Osteoblast (primary cell): ENCODE data around the gene OSBPL2. TPM values are rescaled to one million over a fixed set of nuclear protein-coding genes. Genes with fewer than 3 reads are reported as not detected.

ENCODE experiments used
- DNase-seq: peaks from one replicate; pipeline ENCODE4 v3.0.0; 2011; ENCODE audit warnings: low spot score, mixed read lengths; ENCODE audit not compliant: insufficient read length; ENCODE audit errors: missing footprints
- H2AFZ ChIP-seq: 2 replicates; pipeline ENCODE4 v1.6.0; 2011; ENCODE audit warnings: mild to moderate bottlenecking, low read length
- H3K27ac ChIP-seq: 2 replicates; pipeline ENCODE4 v1.5.1; 2011; ENCODE audit warnings: mild to moderate bottlenecking, low read depth, low read length, moderate library complexity
- H3K27me3 ChIP-seq: 2 replicates; pipeline ENCODE4 v1.6.0; 2012; ENCODE audit warnings: mild to moderate bottlenecking, control low read depth, inconsistent platforms, low read length, moderate library complexity; ENCODE audit not compliant: insufficient read depth
- H3K36me3 ChIP-seq: 2 replicates; pipeline ENCODE4 v1.5.1; 2011; ENCODE audit warnings: mild to moderate bottlenecking, low read length, control low read depth, moderate library complexity; ENCODE audit not compliant: insufficient read depth
- H3K4me1 ChIP-seq: 2 replicates; pipeline ENCODE4 v1.5.1; 2011; ENCODE audit warnings: mild to moderate bottlenecking, low read length, control low read depth, moderate library complexity; ENCODE audit not compliant: insufficient read depth
- H3K4me2 ChIP-seq: 2 replicates; pipeline ENCODE4 v1.6.0; 2011; ENCODE audit warnings: mild to moderate bottlenecking, low read length; ENCODE audit not compliant: insufficient read depth
- H3K4me3 ChIP-seq: fragments of 200-600 bp; sonication (generic); 3 replicates; pipeline ENCODE4 v1.5.1; 2012; ENCODE audit warnings: mild to moderate bottlenecking, low read length, inconsistent platforms; ENCODE audit not compliant: insufficient read depth
- H3K79me2 ChIP-seq: 2 replicates; pipeline ENCODE4 v1.6.0; 2012; ENCODE audit warnings: mild to moderate bottlenecking, low read length, control low read depth, inconsistent platforms; ENCODE audit not compliant: insufficient read depth
- H3K9me3 ChIP-seq: 2 replicates; pipeline ENCODE4 v1.5.1; 2011; ENCODE audit warnings: low read depth, low read length, control low read depth
- H4K20me1 ChIP-seq: 2 replicates; pipeline ENCODE4 v1.6.0; 2012; ENCODE audit warnings: mild to moderate bottlenecking, low read length, control low read depth; ENCODE audit not compliant: insufficient read depth
- total RNA-seq: library from RNA; depleted of rRNA; stranded (reverse); fragments of >200 nt; gene quantifications from 2 replicates; pipeline ENCODE4 v1.2.3, GENCODE V29; 2012
- TF ChIP-seq, protein P1 (sequence below): IDR thresholded peaks from 2 replicates; pipeline ENCODE4 v1.5.1; 2011; ENCODE audit warnings: mild to moderate bottlenecking, low read depth, low read length, moderate library complexity; ENCODE audit errors: extremely low read depth

Gene OSBPL2
- total RNA-seq, 1 donor: 35.8 TPM

DNA sequence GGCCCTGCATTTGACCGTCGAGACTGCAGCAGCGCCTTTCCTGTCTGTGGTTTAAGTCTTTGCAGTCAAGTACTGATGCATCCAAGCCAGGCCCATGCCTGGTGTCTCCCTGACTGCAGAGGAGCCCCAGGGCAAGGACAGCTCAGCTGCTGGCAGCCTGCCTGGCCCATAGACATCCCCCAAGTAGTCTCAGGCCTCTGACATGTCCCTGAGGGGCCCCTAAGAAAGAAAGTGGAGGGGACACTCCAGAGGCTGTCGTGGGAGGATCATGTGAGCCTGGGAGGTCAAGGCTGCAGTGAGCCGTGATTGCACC lies 36.3 kb upstream of the OSBPL2 start:
- H3K4me3 ChIP-seq: no peak overlapping the region
- H3K9me3 ChIP-seq: no peaks in the 10 kb centered on the region
- DNase-seq: peak; percentile 94
- H3K36me3 ChIP-seq: peaks cover 36% of the 10 kb centered on the region
- H3K4me2 ChIP-seq: no peak overlapping the region
- TF ChIP-seq, protein P1, sequence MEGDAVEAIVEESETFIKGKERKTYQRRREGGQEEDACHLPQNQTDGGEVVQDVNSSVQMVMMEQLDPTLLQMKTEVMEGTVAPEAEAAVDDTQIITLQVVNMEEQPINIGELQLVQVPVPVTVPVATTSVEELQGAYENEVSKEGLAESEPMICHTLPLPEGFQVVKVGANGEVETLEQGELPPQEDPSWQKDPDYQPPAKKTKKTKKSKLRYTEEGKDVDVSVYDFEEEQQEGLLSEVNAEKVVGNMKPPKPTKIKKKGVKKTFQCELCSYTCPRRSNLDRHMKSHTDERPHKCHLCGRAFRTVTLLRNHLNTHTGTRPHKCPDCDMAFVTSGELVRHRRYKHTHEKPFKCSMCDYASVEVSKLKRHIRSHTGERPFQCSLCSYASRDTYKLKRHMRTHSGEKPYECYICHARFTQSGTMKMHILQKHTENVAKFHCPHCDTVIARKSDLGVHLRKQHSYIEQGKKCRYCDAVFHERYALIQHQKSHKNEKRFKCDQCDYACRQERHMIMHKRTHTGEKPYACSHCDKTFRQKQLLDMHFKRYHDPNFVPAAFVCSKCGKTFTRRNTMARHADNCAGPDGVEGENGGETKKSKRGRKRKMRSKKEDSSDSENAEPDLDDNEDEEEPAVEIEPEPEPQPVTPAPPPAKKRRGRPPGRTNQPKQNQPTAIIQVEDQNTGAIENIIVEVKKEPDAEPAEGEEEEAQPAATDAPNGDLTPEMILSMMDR: no peak
- no peaks in the 10 kb centered on the region for H3K79me2 ChIP-seq
- no peak overlapping the region for H2AFZ ChIP-seq
- no peaks in the 10 kb centered on the region for H3K27me3 ChIP-seq
- peaks cover 16% of the 10 kb centered on the region for H3K4me1 ChIP-seq
- H3K27ac ChIP-seq: no peak overlapping the region
- H4K20me1 ChIP-seq: peaks cover 14% of the 10 kb centered on the region

DNA sequence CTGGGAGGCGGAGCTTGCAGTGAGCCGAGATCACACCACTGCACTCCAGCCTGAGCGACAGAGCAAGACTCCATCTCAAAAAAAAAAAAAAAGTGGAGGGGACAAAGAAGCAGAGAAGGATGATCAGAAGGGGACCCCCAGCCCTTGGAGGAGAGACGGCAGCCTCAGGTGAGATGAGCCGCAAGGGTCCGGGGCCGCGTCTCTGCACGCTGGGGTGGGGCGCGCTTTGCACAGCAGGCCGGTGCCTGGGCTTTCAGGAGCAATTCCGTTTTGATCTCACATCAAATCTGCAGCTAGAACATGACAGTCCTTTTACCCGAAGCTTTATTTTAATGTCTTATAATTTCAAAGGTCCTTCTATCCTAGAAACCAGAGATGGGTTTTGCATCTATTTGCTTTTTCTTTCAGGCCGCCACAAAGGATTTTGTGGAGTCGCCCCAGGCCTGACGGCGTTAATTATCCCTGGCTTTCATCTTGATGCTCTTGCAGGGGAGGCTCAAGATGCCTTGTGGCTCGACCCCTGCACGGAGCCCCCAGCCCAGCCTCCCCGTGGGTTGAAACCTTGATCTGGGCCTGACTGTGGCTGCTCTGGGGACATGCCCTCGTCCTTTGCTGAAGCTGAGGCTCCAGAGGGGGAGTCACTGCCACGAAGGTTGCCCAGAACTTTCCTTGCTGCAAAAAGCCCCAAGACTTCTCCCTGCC lies 35.5 kb upstream of the OSBPL2 start:
- Histone ChIP-seq H2AFZ (no peak overlapping the region), H3K9me3 (no peaks in the 10 kb centered on the region), H3K36me3 (peaks cover 30% of the 10 kb centered on the region), H3K27me3 (no peaks in the 10 kb centered on the region), H3K4me3 (peak overlapping the region; percentile 21), H3K27ac (peak overlapping the region; percentile 36), H3K4me2 (peak overlapping the region; percentile 49), H4K20me1 (peaks cover 20% of the 10 kb centered on the region), H3K4me1 (peaks cover 21% of the 10 kb centered on the region), H3K79me2 (no peaks in the 10 kb centered on the region)
- DNase-seq: no peak
- TF ChIP-seq, protein P1: no peak

DNA sequence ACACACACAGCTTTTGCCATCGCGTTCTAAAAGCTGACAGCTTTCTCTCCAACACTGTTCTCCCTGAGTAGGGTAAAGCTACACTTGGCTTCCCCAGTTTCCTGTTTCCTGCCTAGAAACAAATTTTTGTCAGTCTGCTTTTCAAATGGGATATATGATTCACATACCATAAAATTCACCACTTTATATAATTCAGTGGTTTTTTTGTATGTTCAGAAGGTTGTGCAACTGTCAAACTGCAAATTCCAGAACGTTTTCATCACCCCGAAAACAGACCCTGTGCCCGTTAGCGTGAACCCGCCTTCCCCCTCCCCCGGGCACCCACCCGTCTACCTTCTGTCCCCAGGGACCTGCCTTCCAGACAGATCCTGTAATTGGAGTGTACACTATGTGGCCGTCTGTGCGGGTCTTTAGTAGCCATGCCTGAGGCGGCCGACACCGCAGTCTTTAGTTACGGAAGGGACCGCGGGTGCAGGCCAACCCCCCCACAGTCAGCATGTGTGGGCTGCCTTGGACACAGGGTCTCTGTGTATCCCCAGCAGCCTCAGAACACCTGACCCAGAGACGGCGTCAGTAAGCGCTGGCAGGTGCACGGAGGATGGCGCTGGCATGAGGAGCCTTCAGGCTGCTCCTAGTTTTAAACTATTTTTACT lies 34.8 kb upstream of the OSBPL2 start:
- TF ChIP-seq, protein P1: no peak
- peak overlapping the region; percentile 49 for H3K4me2 ChIP-seq
- H3K4me1 ChIP-seq: peaks cover 21% of the 10 kb centered on the region
- no peaks in the 10 kb centered on the region for H3K79me2 ChIP-seq
- H3K36me3 ChIP-seq: peaks cover 24% of the 10 kb centered on the region
- H3K27me3 ChIP-seq: no peaks in the 10 kb centered on the region
- peaks cover 23% of the 10 kb centered on the region for H4K20me1 ChIP-seq
- H3K9me3 ChIP-seq: no peaks in the 10 kb centered on the region
- H3K27ac ChIP-seq: peak overlapping the region; percentile 36
- H3K4me3 ChIP-seq: peak overlapping the region; percentile 21
- DNase-seq: peak; percentile 95
- H2AFZ ChIP-seq: no peak overlapping the region

DNA sequence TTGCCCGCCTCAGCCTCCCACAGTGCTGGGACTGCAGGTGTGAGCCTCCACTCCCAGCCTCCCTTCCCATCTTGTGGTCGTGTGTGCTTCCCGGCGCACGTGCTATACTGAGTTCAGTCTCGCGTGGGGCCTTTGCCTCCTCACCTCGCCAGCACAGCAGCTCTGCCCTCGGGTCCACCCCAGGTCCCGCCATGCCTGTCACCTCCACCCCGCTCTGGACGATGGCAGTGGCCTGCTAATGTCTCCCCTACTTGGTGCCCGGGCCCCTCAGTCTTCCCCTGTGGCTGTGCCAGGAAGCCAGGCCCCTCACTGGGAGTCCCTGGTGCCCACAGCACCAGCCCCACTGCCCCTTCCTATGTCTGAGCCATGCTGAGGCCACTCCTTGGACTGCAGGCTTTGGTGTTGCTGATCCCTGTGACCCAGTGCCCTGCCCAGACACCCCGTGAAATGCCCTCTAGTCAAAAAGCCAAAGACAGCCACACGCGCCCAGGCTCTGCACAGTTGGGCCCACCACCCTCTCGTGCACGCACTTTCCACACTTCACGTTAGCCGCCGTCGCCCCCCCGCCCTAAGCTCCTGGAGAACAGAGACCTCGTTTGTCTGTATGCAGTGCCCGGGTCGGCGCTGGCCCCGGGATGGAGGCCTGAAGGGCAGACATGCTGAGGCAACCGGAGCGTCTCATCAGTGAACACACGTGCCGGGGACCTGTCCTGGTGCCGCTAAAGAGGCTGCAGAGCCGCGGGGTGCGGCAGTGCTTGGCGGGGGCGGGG lies 32.5 kb upstream of the OSBPL2 start:
- Histone ChIP-seq H4K20me1 (peaks cover 31% of the 10 kb centered on the region), H3K79me2 (no peaks in the 10 kb centered on the region), H3K36me3 (peaks cover 9% of the 10 kb centered on the region), H3K27me3 (peaks cover 9% of the 10 kb centered on the region), H2AFZ (no peak overlapping the region), H3K27ac (no peak overlapping the region), H3K4me1 (peaks cover 21% of the 10 kb centered on the region), H3K9me3 (no peaks in the 10 kb centered on the region), H3K4me2 (no peak overlapping the region), H3K4me3 (no peak overlapping the region)
- TF ChIP-seq, protein P1: no peak
- DNase-seq: peak; percentile 71
